ENCODE results near the gene PDZRN3. TPM values are rescaled to one million over a fixed set of nuclear protein-coding genes. Genes with fewer than 3 reads are reported as not detected.

PDZRN3 gene
- total and polyA plus RNA-seq, 2 of the 13 experiments (the other 11 are each of a cell fraction or from before 2014, with no cell fraction given) = not detected

GRCh38 chr3:73385568-73385967, 239.2 kb downstream of the PDZRN3 start:
- Histone ChIP-seq H3K9ac (ENCODE audit: insufficient read depth, low read depth, low read length) (no peak overlapping the region), H3K4me1 (ENCODE audit: insufficient read depth, low read length) (no peaks in the 10 kb centered on the region), H3K27me3 (ENCODE audit: control insufficient read depth in 1 of 2, insufficient read depth in 2 of 2, low read length in 2 of 2) (no peaks in the 10 kb centered on the region), H2AFZ (ENCODE audit: low read length) (no peak overlapping the region), H3K36me3 (replicated peaks in 1 of 2; ENCODE audit: control insufficient read depth in 1 of 2, insufficient read depth in 2 of 2, low read length in 2 of 2) (no peaks in the 10 kb centered on the region), H3K9me3 (ENCODE audit: low read length) (no peaks in the 10 kb centered on the region), H3K27ac (ENCODE audit: extremely low read length, insufficient read depth, low read length) (no peak overlapping the region), H4K20me1 (ENCODE audit: insufficient read depth, low read length) (no peaks in the 10 kb centered on the region), H3K4me2 (ENCODE audit: low read depth, low read length) (no peak overlapping the region), H3K4me3 (replicated peaks in 1 of 3; ENCODE audit: insufficient read depth in 1 of 3, low read depth in 2 of 3, low read length in 3 of 3) (no peak overlapping the region), H3K79me2 (ENCODE audit: insufficient read depth, low read length) (no peaks in the 10 kb centered on the region)
- DNase-seq (ENCODE audit: low spot score) = no peak
- ChIA-PET POLR2A (no interaction called here), CTCF (ENCODE audit: low intra/inter-chr PET ratio, low total read pairs) (no interaction called here)
- WGBS (ENCODE audit: low lambda C conversion rate) = 0% methylated on average over 1 of the region's 4 CpGs
- no peak for FAIRE-seq
- ATAC-seq = no peak
- in situ Hi-C loops (cut with HindIII; ENCODE audit: extremely low pct_ligation_motif_present, low pct_unique_long_range_greater_than_20kb) = no loop called here
- no TSS peak for BruUV-seq (replicated peaks)
- intact Hi-C loops (cut with micrococcal nuclease; ENCODE audit: unreplicated experiment) = loop anchor here (5.0 kb wide), 1 partner anchor 193 kb away; no protein-coding TSS in a partner anchor
- TF ChIP-seq FOXA1 (IDR thresholded peaks at IDR 0.05) (no peak), FOXA1 (CRISPR knock-in tag; IDR thresholded peaks at IDR 0.05) (no peak), ZNF768 (CRISPR knock-in tag; IDR thresholded peaks at IDR 0.05) (no peak), ZNF318 (CRISPR knock-in tag; IDR thresholded peaks at IDR 0.05) (no peak), SNAI1 (CRISPR knock-in tag; IDR thresholded peaks at IDR 0.05; ENCODE audit: borderline replicate concordance) (no peak), ATF7 (IDR thresholded peaks at IDR 0.05) (no peak), ATF7 (CRISPR knock-in tag; IDR thresholded peaks at IDR 0.05) (no peak), ZNF543 (CRISPR knock-in tag; IDR thresholded peaks at IDR 0.05) (no peak), ZNF556 (CRISPR knock-in tag; IDR thresholded peaks at IDR 0.05; ENCODE audit: borderline replicate concordance) (no peak), PCBP1 (IDR thresholded peaks at IDR 0.05; ENCODE audit: borderline replicate concordance, low read depth, low read length) (no peak), ZNF83 (CRISPR knock-in tag; IDR thresholded peaks at IDR 0.05; ENCODE audit: borderline replicate concordance) (no peak), DDIT3 (CRISPR knock-in tag; IDR thresholded peaks at IDR 0.05) (no peak), ZNF124 (CRISPR knock-in tag; IDR thresholded peaks at IDR 0.05) (no peak), ZFP41 (CRISPR knock-in tag; IDR thresholded peaks at IDR 0.05; ENCODE audit: borderline replicate concordance) (no peak), SALL2 (CRISPR knock-in tag; IDR thresholded peaks at IDR 0.05) (no peak), HNF4A (CRISPR knock-in tag; IDR thresholded peaks at IDR 0.05) (no peak), GPN1 (CRISPR knock-in tag; IDR thresholded peaks at IDR 0.05; ENCODE audit: borderline replicate concordance) (no peak), ZNF772 (CRISPR knock-in tag; IDR thresholded peaks at IDR 0.05) (no peak), NFYB (CRISPR knock-in tag; IDR thresholded peaks at IDR 0.05) (no peak)

Data from HepG2 (cell line).